ENCODE data around the gene MEIS2. TPM values are rescaled to one million over a fixed set of nuclear protein-coding genes. Genes with fewer than 3 reads are reported as not detected.
A peak's percentile ranks its signal among the peaks of the same experiment; 100 is the strongest.

Gene MEIS2
- total RNA-seq, 1 donor = 73.0 TPM

GRCh38 chr15:37086521-37086920 lies 13.8 kb downstream of the MEIS2 start:
- TF ChIP-seq CTCF (IDR thresholded peaks at IDR 0.05; ENCODE audit: insufficient read depth, low read depth, low read length) = no peak

GRCh38 chr15:37086120-37086519 lies 14.2 kb downstream of the MEIS2 start:
- DNase-seq (ENCODE audit: low read depth) = no peak
- H3K4me3 ChIP-seq (ENCODE audit: low read depth, low read length) = no peak overlapping the region
- no peak for TF ChIP-seq CTCF (IDR thresholded peaks at IDR 0.05; ENCODE audit: insufficient read depth, low read depth, low read length)

More at GRCh38 chr15:37086521-37086920, 13.8 kb downstream of the MEIS2 start:
- DNase-seq (ENCODE audit: low read depth) = no peak
- H3K4me3 ChIP-seq (ENCODE audit: low read depth, low read length) = no peak overlapping the region

GRCh38 chr15:37084602-37085001 lies 15.7 kb downstream of the MEIS2 start:
- TF ChIP-seq CTCF (IDR thresholded peaks at IDR 0.05; ENCODE audit: insufficient read depth, low read depth, low read length) = no peak
- no peak overlapping the region for H3K4me3 ChIP-seq (ENCODE audit: low read depth, low read length)
- DNase-seq (ENCODE audit: low read depth) = no peak

GRCh38 chr15:37083610-37084009 lies 16.7 kb downstream of the MEIS2 start:
- DNase-seq (ENCODE audit: low read depth) = peak; percentile 45
- no peak overlapping the region for H3K4me3 ChIP-seq (ENCODE audit: low read depth, low read length)
- no peak for TF ChIP-seq CTCF (IDR thresholded peaks at IDR 0.05; ENCODE audit: insufficient read depth, low read depth, low read length)

- no peak overlapping the region for H3K4me3 ChIP-seq (ENCODE audit: low read depth, low read length)
- DNase-seq (ENCODE audit: low read depth) = peak; percentile 48
- TF ChIP-seq CTCF (IDR thresholded peaks at IDR 0.05; ENCODE audit: insufficient read depth, low read depth, low read length) = no peak
Measured at GRCh38 chr15:37081983-37082382, 18.4 kb downstream of the MEIS2 start.

GRCh38 chr15:37080261-37080921 lies 20.0 kb downstream of the MEIS2 start:
- no peak overlapping the region for H3K4me3 ChIP-seq (ENCODE audit: low read depth, low read length)
- DNase-seq (ENCODE audit: low read depth) = no peak
- no peak for TF ChIP-seq CTCF (IDR thresholded peaks at IDR 0.05; ENCODE audit: insufficient read depth, low read depth, low read length)

GRCh38 chr15:37079726-37080125 lies 20.6 kb downstream of the MEIS2 start:
- no peak overlapping the region for H3K4me3 ChIP-seq (ENCODE audit: low read depth, low read length)
- peak; percentile 61 for DNase-seq (ENCODE audit: low read depth)
- TF ChIP-seq CTCF (IDR thresholded peaks at IDR 0.05; ENCODE audit: insufficient read depth, low read depth, low read length) = no peak

Measured in fibroblast of villous mesenchyme (primary cell).